ENCODE data around the gene VEPH1.
"Not testable (repeated sequence)": the region's sequence is repeated elsewhere in the genome, so short reads cannot be mapped to it uniquely, and the experiment has no call there.

DNA sequence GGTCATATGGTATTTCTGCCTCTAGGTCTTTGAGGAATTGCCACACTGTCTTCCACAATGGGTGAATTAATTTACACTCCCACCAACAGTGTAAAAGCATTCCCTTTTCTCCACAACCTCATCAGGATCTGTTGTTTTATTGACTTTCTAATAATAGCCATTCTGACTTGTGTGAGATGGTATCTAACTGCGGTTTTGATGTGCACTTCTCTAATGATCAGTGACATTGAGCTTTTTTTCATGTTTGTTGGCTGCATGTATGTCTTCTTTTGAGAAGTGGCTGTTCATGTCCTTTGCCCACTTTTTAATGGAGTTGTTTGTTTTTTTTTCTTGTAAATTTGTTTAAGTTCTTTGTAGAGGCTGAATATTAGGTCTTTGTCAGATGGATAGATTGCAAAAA is 178.3 kb downstream of the VEPH1 start:
- TF ChIP-seq, protein P1, sequence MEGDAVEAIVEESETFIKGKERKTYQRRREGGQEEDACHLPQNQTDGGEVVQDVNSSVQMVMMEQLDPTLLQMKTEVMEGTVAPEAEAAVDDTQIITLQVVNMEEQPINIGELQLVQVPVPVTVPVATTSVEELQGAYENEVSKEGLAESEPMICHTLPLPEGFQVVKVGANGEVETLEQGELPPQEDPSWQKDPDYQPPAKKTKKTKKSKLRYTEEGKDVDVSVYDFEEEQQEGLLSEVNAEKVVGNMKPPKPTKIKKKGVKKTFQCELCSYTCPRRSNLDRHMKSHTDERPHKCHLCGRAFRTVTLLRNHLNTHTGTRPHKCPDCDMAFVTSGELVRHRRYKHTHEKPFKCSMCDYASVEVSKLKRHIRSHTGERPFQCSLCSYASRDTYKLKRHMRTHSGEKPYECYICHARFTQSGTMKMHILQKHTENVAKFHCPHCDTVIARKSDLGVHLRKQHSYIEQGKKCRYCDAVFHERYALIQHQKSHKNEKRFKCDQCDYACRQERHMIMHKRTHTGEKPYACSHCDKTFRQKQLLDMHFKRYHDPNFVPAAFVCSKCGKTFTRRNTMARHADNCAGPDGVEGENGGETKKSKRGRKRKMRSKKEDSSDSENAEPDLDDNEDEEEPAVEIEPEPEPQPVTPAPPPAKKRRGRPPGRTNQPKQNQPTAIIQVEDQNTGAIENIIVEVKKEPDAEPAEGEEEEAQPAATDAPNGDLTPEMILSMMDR (IDR thresholded peaks at IDR 0.05; ENCODE audit: insufficient read depth, low read length, poor library complexity, severe bottlenecking): not testable (repeated sequence)
- not testable (repeated sequence) for TF ChIP-seq EZH2phosphoT487 (conservative IDR thresholded peaks at IDR 0.05; ENCODE audit: low read length)

Data from SU-DHL-6 (cell line).